Fibroblast of skin of left quadriceps (primary cell): ENCODE measurements around the gene NR5A2.

Source experiments
- DNase-seq, 2 experiments: peaks; one replicate each; pipeline ENCODE4 v3.0.0-alpha.2; 2013; ENCODE audit warnings: low read depth in 2 of 2

The NR5A2 gene

DNA sequence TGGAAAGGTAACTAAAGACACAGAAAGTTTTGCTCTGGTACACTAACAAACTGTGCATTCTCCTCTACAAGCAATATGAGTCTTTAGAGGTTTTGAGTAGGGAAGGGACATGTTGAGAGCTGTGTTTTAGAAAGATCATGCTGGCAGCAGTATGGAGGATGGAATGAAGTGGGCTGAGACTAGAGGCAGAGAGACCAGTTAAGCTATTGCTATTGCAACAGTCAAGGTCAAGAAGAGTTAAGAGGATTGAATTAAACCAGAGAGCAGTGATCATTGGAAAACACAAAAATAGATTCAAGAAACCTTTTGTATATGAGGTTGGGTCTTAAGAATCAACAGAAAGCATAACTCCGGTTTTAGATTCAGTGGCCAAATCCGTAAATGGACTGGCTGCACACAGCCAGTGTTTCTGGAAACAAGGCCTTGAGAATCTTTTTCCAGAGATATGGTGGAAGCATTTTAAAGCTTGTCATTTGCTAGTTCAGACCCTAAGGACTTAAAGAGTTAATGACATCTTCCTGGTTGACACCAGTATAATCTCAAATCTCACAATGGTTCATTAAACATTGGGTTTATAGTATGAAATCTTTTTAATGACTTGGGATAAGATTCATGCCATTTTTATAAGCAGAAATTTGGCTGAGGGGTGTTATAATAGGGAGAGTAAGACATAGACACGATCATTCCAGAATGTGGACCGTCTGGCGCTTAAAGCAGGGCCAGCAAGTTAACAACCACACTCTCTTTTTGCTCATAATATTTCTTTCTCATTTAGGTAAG is 177.9 kb downstream of the NR5A2 start:
- no peak for DNase-seq

DNA sequence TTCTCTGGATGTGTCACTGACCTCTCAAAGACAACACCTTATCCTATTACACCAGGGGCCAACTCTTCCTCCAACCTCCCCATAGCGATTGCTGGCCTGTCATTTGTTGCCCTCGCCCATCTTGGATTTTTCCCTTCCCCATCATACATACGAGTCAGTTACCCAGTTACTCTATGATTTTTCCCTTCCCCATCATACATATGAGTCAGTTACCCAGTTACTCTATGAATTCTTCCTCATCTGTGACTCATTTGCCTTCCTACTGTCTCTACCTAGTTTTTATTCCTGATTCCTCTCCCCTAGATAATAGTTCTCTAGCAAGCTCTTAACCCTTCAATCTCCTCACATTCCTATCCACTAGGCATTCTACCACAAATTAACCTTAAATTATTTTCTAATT is 178.8 kb downstream of the NR5A2 start:
- DNase-seq, result peak in 1 of 2 experiments; percentile 58

DNA sequence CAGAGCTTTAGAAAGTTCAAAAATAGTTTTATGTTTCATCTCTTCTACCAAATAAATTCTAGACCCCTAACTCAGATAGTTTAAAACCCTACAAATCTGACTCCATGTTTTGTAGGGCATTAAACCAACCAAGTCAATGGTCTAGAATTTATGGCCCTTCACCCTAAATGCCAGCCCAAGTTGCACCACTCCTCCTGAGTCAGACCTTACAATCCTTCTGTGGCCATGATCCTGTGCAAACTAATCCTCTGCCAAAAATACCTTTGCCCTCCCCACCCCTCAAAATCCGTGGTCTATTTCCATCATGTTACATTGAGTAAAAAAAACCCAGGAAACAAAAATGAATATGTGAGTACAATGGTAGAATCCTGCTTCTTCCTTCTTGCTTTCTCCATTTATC is 179.3 kb downstream of the NR5A2 start:
- DNase-seq, result no peak

DNA sequence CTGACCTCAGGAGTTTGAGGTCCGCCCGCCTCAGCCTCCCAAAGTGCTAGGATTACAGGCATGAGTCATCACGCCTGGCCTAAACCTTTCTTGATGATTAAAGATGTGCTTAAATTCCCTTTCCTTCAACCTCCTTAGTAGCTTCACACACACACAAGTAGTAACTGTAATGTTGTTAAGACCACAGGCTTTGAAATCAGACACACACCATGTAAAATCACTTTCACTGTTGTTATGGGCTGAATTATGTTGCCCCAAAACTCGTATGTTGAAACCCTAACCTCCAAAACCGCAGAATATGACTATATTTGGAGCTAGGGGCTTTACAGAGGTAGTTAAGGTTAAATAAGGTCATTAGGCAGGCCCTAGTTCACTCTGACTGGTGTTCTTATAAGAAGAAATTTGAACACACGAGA is 180.2 kb downstream of the NR5A2 start:
- DNase-seq, result no peak

DNA sequence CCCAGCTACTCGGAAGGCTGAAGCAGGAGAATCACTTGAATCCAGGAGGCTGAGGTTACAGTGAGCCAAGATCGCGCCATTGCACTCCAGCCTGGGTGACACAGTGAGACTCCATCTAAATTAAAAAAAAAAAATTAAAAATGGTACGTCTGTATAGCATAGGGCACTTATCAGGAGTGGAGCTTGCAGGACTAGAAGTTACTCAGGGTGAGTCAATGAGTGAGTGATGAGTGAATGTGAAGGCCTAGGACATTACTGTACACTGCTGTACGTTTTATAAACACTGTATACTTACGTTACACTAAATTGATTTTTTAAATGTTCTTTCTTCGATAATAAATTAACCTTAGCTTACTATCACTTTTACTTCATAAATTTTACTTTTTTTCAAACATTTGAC is 183.6 kb downstream of the NR5A2 start:
- no peak for DNase-seq

DNA sequence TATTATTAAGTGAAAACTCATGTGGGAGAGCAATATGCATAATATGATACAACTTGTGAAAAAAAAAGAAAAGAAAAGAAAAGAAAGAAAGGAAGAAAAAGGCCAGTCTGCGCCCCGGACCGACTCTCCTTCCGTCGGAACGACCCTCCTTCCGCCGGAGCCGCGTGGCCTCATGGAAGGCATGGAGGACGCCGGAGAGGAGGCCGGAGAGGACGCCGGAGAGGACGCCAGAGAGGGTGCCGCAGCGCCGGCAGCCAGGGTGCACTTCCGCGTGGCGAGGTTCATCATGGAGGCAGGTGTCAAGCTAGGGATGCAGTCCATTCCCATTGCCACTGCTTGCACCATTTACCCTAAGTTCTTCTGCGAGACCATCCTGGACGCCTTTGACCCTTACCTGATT is 185.9 kb downstream of the NR5A2 start:
- DNase-seq, result no peak

DNA sequence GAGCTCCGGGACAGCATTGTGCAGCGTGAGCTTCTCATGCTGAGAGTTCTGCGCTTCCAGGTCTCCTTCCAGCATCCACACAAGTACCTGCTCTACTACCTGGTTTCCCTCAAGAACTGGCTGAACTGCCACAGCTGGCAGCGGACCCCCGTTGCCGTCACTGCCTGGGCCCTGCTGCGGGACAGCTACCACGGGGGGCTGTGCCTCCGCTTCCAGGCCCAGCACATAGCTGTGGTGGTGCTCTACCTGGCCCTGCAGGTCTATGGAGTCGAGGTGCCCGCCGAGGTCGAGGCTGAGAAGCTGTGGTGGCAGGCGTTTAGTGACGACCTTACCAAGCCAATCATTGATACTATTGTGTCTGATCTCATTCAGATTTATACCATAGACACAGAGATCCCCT is 186.4 kb downstream of the NR5A2 start:
- DNase-seq, result no peak

DNA sequence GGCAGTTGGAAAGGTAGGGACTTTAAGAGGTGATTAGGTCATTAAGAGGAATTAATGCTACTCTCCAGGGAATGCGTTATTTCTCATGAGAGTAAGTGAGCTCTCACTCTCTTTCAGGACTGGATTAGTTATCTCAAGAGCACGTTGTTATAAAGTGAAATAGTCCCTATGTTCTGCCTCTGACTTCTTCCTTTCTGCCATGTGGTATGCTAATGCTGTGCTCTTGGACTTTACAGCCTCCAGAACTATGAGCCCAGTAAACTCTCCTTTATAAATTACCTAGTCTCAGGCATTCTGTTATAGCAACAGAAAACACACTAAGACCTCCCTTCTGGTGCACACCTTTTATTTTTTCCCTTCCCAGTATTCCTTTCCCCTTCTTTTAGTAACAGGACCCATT is 187.8 kb downstream of the NR5A2 start:
- DNase-seq, result no peak

DNA sequence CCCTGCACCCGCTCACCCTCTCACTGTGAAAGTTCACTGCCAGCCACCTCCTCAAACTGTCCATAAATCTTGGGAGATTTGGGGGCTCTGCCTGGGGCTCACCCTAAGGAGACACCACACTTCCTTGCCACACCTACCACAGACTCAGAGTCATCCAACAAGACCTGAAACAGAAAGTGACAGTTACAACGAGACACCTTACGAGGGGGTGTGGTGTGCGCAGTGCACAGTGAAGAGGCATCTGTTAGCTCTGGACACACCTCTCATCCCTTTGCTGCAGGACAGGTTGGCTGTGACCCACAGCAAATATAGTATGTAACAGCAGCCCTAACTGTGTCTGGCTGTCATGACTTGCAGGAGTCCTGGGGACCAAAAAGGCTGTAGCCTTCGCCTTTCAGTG is 190.2 kb downstream of the NR5A2 start:
- no peak for DNase-seq

DNA sequence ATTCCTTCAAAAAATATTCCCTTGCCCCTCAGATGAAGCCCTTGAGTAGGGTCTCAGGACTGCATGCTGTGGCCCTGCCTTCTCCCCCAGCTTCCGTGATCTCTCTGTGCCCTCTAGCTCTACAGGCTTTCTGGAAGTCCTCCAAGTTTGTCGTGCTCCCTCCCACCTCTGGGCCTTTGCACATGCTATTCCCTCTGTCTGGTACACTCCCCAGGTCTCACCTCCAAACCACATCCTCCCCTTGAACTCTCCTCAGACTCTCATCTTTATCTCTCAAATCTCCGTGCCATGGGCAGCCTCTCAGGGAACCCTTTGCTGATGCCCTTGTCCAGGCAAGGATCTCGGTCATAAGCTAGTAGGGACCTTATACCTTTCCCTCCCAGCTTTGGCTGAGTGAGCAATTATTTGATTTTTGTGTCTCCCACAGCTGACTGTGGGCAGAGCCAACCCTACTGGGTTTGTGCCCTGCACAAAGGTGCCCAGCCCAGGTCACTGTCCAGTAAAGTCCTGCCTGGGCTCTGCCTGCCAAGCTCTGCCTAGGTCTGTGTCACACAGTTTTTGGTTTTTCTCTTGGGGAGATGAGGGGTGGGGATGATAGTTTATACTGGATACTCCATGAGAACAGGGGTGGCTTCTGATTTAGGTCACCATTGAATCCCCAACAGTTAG is 194.2 kb downstream of the NR5A2 start:
- no peak for DNase-seq

DNA sequence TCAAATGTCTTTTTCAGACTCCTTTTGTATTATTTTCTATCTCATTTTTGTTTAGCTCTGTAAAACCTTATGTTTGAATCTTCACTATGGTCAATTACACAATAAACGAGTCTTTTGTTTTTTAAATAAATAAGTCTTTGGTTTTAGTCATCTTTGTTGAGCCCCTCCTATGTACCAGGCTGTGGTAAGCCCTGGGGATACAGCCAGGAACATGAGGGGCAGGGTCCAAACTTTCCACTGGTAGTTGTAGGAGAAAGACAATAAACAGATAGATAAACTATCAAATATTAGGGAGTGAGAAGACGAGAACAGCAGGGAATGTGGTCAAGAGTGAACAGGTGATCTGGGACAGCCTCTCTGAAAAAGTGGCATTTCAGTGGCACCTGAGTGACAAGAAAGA is 195.7 kb downstream of the NR5A2 start:
- DNase-seq, result no peak

DNA sequence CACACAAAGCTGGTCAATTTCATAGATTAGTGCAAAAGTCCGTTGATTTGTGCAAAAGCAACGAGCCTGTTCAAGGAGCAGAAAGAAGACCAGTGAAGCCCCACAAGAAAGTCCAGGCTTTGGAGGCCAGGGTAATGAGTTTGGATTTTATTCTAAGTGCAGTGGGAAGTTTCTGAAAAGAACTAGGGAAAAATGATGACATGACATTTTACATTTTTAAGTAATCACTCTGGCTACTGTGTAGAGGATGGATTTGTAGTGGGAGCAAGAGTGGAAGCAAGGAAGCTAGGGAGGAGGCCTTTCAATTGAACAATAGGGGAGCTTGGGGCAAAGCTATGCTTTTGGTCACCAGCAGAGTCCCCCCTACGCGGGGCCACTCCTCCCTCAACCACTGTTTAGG is 196.1 kb downstream of the NR5A2 start:
- no peak for DNase-seq

DNA sequence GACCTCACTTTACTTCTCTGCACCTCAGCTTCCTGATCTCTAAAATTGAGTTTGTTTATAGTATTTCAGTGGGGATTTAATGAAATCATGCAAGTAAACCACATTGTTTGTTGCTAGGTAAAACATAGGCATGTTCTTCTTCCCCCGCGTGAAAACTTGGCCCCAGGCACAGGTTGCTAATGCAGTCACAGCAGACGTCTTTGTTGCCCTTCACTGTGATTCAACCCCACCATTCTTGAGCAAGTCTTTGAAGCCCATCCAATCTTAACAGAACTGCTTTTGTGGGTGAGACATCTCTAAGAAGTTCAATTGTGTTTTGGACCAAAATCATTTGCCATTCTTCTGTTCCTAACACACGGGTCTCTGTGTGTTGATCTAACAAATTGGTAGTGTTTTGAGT is 196.8 kb downstream of the NR5A2 start:
- DNase-seq, result no peak

DNA sequence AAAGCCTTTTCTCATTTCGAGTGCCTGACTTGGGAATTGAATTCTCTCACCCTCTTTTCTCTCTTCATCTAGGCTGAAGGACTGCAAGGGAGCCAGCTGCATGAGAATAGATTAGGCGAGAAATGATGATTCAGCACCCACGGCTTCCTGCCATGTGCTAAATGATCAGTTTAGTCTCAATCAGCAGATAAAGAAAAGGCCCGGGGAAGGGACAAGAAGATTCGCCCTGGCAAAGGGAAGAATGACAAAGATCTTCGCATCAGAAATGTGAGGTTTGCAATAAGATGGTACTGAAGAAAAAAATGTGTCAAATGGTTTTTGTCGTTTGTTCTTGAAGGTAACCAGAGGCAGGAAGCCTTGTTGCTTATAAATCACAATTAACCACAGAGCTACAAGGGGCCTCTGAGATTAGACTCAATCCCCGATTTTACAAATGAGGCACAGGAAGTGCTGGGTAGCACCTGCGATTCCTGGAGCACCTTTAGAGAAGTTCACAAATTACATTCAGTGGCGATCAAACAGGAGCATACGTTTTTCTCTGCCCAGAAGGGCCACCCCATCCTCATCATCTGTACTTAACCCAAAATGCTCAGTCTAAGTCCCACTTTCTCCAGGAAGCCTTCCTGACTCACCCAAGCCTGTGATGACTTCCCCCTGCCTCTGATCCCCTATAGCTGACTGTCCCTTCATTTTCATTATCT is 198.9 kb downstream of the NR5A2 start:
- DNase-seq, result no peak

DNA sequence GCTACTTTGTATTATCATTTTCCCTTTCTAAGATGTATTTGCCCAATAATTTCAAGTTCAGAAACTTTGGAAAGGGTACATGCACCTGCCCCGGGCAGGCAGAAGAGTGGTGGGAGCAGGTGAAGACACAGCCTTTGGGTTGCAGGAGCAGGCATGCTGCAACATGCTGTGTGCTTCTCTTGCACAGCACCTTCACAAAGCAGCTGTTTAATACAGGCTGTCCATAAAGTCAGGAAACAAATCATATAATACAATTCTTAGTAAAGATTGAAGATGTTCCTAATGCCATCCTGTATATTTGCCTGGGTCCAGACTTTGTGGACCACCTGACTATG is 199.4 kb downstream of the NR5A2 start:
- DNase-seq, result no peak
